ENCODE data around the gene AQP10. TPM values are rescaled to one million over a fixed set of nuclear protein-coding genes. Genes with fewer than 3 reads are reported as not detected.
"Not testable (repeated sequence)": the region's sequence is repeated elsewhere in the genome, so short reads cannot be mapped to it uniquely, and the experiment has no call there.

Gene AQP10
- total RNA-seq, 1 experiment from 2014 or later, result not detected

- no peaks in the 10 kb centered on the region for H3K4me1 ChIP-seq (ENCODE audit: insufficient read depth, low read length, poor library complexity, severe bottlenecking)
- intact Hi-C loops (cut with micrococcal nuclease; ENCODE audit: unreplicated experiment), result no loop called here
- CTCF ChIA-PET, result no interaction called here
- POLR2A ChIA-PET (ENCODE audit: low non-redundant PET), result no interaction called here
- no TSS peak for BruUV-seq (replicated peaks)
- no peak for DNase-seq (ENCODE audit: low spot score)
- TF ChIP-seq EZH2 (IDR thresholded peaks at IDR 0.05; ENCODE audit: borderline replicate concordance, low read depth, low read length, poor library complexity, severe bottlenecking), result no peak
- TF ChIP-seq, protein P1, sequence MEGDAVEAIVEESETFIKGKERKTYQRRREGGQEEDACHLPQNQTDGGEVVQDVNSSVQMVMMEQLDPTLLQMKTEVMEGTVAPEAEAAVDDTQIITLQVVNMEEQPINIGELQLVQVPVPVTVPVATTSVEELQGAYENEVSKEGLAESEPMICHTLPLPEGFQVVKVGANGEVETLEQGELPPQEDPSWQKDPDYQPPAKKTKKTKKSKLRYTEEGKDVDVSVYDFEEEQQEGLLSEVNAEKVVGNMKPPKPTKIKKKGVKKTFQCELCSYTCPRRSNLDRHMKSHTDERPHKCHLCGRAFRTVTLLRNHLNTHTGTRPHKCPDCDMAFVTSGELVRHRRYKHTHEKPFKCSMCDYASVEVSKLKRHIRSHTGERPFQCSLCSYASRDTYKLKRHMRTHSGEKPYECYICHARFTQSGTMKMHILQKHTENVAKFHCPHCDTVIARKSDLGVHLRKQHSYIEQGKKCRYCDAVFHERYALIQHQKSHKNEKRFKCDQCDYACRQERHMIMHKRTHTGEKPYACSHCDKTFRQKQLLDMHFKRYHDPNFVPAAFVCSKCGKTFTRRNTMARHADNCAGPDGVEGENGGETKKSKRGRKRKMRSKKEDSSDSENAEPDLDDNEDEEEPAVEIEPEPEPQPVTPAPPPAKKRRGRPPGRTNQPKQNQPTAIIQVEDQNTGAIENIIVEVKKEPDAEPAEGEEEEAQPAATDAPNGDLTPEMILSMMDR (conservative IDR thresholded peaks at IDR 0.05; ENCODE audit: low read depth, low read length), result no peak
- H3K27ac ChIP-seq (ENCODE audit: low read depth, low read length, poor library complexity, severe bottlenecking), result no peak overlapping the region
- H3K27me3 ChIP-seq (replicated peaks; ENCODE audit: insufficient read depth, low read depth, low read length, poor library complexity), result no peaks in the 10 kb centered on the region
- H3K9me3 ChIP-seq (ENCODE audit: low read depth, low read length, poor library complexity, severe bottlenecking), result no peaks in the 10 kb centered on the region
- H3K4me3 ChIP-seq (ENCODE audit: low read depth, low read length, poor library complexity, severe bottlenecking), result no peak overlapping the region
- H3K36me3 ChIP-seq (ENCODE audit: insufficient read depth, low read length, poor library complexity, severe bottlenecking), result no peaks in the 10 kb centered on the region
Observed at GRCh38 chr1:154371436-154371835, 50.5 kb downstream of the AQP10 start.

DNA sequence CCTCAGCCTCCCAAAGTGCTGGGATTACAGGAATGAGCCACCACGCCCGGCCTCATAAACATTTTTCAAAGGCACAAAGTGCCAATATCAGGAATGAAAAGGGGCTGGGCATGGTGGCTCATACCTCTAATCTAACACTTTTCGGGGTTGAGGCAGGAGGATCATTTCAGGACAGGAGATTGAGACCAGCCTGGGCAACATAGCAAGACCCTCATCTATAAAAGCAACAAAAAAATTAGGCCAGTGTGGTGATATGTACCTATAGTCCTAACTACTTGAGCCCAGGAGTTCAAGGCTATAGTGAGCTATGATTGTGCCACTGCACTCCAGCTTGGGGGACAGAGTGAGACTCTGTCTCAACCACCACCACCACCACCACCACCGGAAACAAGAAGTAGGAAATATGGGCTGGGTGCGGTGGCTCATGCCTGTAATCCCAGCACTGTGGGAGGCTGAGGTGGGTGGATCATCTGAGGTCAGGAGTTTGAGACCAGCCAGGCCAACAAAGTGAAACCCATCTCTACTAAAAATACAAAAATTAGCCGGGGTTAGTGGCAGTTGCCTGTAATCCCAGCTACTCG is 53.0 kb downstream of the AQP10 start:
- BruUV-seq (replicated peaks); POLR2A ChIA-PET (ENCODE audit: low non-redundant PET); H3K4me3 ChIP-seq (ENCODE audit: low read depth, low read length, poor library complexity, severe bottlenecking); H3K4me1 ChIP-seq (ENCODE audit: insufficient read depth, low read length, poor library complexity, severe bottlenecking); CTCF ChIA-PET; H3K9me3 ChIP-seq (ENCODE audit: low read depth, low read length, poor library complexity, severe bottlenecking); H3K36me3 ChIP-seq (ENCODE audit: insufficient read depth, low read length, poor library complexity, severe bottlenecking); H3K27me3 ChIP-seq (replicated peaks; ENCODE audit: insufficient read depth, low read depth, low read length, poor library complexity); H3K27ac ChIP-seq (ENCODE audit: low read depth, low read length, poor library complexity, severe bottlenecking); intact Hi-C loops (cut with micrococcal nuclease; ENCODE audit: unreplicated experiment); DNase-seq (ENCODE audit: low spot score): not testable (repeated sequence)

Other genes starting within 250 kb of the AQP10 start
- 0.04 and 0.09 TPM in 2 replicates for gene NUP210L, start 166.0 kb upstream of the AQP10 start, total RNA-seq (2021)
- 661 and 746 TPM in 2 replicates for gene TPM3, start 129.0 kb upstream of the AQP10 start, total RNA-seq (2021)
- not detected in 2 replicates for gene CFAP141, start 114.8 kb upstream of the AQP10 start, total RNA-seq (2021)
- gene UBAP2L, start 100.1 kb upstream of the AQP10 start, total RNA-seq (2021), result 249 and 269 TPM in 2 replicates
- 129 and 134 TPM in 2 replicates for gene HAX1, start 48.5 kb upstream of the AQP10 start, total RNA-seq (2021)
- gene ATP8B2, start 4.4 kb downstream of the AQP10 start, total RNA-seq (2021), result 29.1 and 32.4 TPM in 2 replicates
- gene IL6R, start 84.2 kb downstream of the AQP10 start, total RNA-seq (2021), result 1.6 and 1.9 TPM in 2 replicates
- gene TDRD10, start 181.1 kb downstream of the AQP10 start, total RNA-seq (2021), result not detected in 2 replicates
- gene SHE, start 181.3 kb downstream of the AQP10 start, total RNA-seq (2021), result 0.04 TPM in 1 of 2 replicates, not detected in the other
- gene UBE2Q1, start 237.6 kb downstream of the AQP10 start, total RNA-seq (2021), result 84.5 and 104 TPM in 2 replicates
- gene CHRNB2, start 246.7 kb downstream of the AQP10 start, total RNA-seq (2021), result 3.2 and 3.5 TPM in 2 replicates

Data from A673 (cell line).